ENCODE measurements around the gene NABP1.

NABP1 gene

GRCh38 chr2:191638802-191639172, 39.1 kb upstream of the NABP1 start:
- no CpG with 5 or more reads among the region's 1 CpG for WGBS, 2 donors (ENCODE audit: extremely low coverage in 2 of 2, insufficient read length in 2 of 2, insufficient replicate concordance in 1 of 2)
- Histone ChIP-seq H3K79me1 (ENCODE audit: low read depth, low read length) (no peaks in the 10 kb centered on the region), H2BK5ac (ENCODE audit: low read length) (no peak overlapping the region), H2AK5ac (ENCODE audit: low read depth, low read length) (no peak overlapping the region), H3K4me1 (ENCODE audit: control insufficient read depth in 2 of 2, insufficient read depth in 1 of 2, low read depth in 1 of 2, low read length in 2 of 2) (no peaks in the 10 kb centered on the region), H4K8ac (ENCODE audit: low read depth, low read length) (no peak overlapping the region), H3K9ac (ENCODE audit: low read depth, low read length, poor library complexity) (no peak overlapping the region), H2BK12ac (ENCODE audit: low read length) (no peak overlapping the region), H2BK15ac (ENCODE audit: low read length) (no peak overlapping the region), H3K9me3 (replicated peaks in 1 of 2; ENCODE audit: control insufficient read depth in 2 of 2, insufficient read depth in 1 of 2, low read depth in 1 of 2, low read length in 2 of 2) (no peaks in the 10 kb centered on the region), H3K14ac (ENCODE audit: low read length) (no peak overlapping the region), H3K18ac (ENCODE audit: low read length) (no peak overlapping the region), H4K91ac (ENCODE audit: low read depth, low read length, poor library complexity) (no peak overlapping the region), H3K23ac (ENCODE audit: low read depth, low read length, poor library complexity) (no peak overlapping the region), H3K4me2 (ENCODE audit: insufficient read depth, low read length, poor library complexity, severe bottlenecking) (no peak overlapping the region), H2AFZ (ENCODE audit: low read length) (no peak overlapping the region), H2BK120ac (ENCODE audit: low read depth, low read length) (no peak overlapping the region), H3K36me3 (replicated peaks in 1 of 2; ENCODE audit: control insufficient read depth in 2 of 2, insufficient read depth in 2 of 2, low read length in 2 of 2) (no peaks in the 10 kb centered on the region), H3K27ac (replicated peaks; ENCODE audit: low read length) (no peak overlapping the region), H3K4me3 (ENCODE audit: low read length in 2 of 2) (no peak overlapping the region), H3K4ac (ENCODE audit: low read length) (no peak overlapping the region), H3K27me3 (ENCODE audit: control insufficient read depth in 3 of 3, insufficient read depth in 3 of 3, low read depth in 1 of 3, low read length in 3 of 3) (no peaks in the 10 kb centered on the region)
- no peak for DNase-seq (ENCODE audit: low spot score)

DNA sequence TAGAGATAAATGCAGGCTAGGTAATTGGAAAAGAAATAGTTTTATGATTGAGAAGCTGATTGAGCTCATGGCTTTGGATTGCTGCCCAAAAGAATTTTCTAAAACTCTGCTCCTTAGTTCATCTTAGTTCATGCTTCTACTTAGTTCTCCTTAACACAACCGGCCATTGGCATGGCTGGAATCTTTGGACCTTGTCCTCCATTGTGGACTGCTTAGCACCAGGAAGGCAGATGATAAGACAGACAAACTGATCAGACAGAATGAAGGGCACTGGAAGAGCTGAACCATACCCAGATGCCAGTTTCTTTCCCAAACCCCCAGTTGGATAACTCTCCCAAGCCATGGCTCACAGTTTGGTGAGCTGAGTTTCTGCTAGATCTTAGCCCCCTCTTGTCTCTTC, 36.3 kb upstream of the NABP1 start:
- Histone ChIP-seq H2AFZ (ENCODE audit: low read length) (no peak overlapping the region), H2BK15ac (ENCODE audit: low read length) (no peak overlapping the region), H4K91ac (ENCODE audit: low read depth, low read length, poor library complexity) (no peak overlapping the region), H3K27me3 (ENCODE audit: control insufficient read depth in 3 of 3, insufficient read depth in 3 of 3, low read depth in 1 of 3, low read length in 3 of 3) (no peaks in the 10 kb centered on the region), H3K36me3 (replicated peaks in 1 of 2; ENCODE audit: control insufficient read depth in 2 of 2, insufficient read depth in 2 of 2, low read length in 2 of 2) (no peaks in the 10 kb centered on the region), H3K9me3 (replicated peaks in 1 of 2; ENCODE audit: control insufficient read depth in 2 of 2, insufficient read depth in 1 of 2, low read depth in 1 of 2, low read length in 2 of 2) (no peaks in the 10 kb centered on the region), H2AK5ac (ENCODE audit: low read depth, low read length) (no peak overlapping the region), H3K18ac (ENCODE audit: low read length) (no peak overlapping the region), H4K8ac (ENCODE audit: low read depth, low read length) (no peak overlapping the region), H3K23ac (ENCODE audit: low read depth, low read length, poor library complexity) (no peak overlapping the region), H2BK5ac (ENCODE audit: low read length) (no peak overlapping the region), H2BK12ac (ENCODE audit: low read length) (no peak overlapping the region), H3K9ac (ENCODE audit: low read depth, low read length, poor library complexity) (no peak overlapping the region), H3K4me3 (ENCODE audit: low read length in 2 of 2) (no peak overlapping the region), H3K4ac (ENCODE audit: low read length) (no peak overlapping the region), H2BK120ac (ENCODE audit: low read depth, low read length) (no peak overlapping the region), H3K4me1 (ENCODE audit: control insufficient read depth in 2 of 2, insufficient read depth in 1 of 2, low read depth in 1 of 2, low read length in 2 of 2) (no peaks in the 10 kb centered on the region), H3K4me2 (ENCODE audit: insufficient read depth, low read length, poor library complexity, severe bottlenecking) (no peak overlapping the region), H3K79me1 (ENCODE audit: low read depth, low read length) (no peaks in the 10 kb centered on the region), H3K27ac (replicated peaks; ENCODE audit: low read length) (no peak overlapping the region), H3K14ac (ENCODE audit: low read length) (no peak overlapping the region)
- no CpG with 5 or more reads among the region's 1 CpG for WGBS, 2 donors (ENCODE audit: extremely low coverage in 2 of 2, insufficient read length in 2 of 2, insufficient replicate concordance in 1 of 2)
- DNase-seq (ENCODE audit: low spot score), result no peak

DNA sequence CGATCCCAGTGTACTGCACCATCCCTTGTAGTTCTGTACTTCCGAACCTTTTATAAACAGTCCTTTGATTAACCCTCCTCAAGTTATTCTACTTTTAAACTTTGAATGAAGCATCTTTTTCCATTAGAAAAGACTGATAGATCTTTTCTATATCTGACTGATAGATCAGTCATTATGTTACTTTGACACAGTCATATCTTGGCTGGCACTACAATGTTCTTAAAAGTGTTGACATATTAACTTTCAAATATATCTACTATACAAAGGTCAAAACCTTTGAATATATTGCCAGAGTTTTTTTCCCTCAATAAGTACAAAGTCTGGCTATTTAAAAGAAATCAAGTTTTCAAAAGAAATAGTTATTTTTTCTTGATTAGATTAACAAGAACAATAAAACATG, 35.4 kb upstream of the NABP1 start:
- Histone ChIP-seq H2BK5ac (ENCODE audit: low read length) (no peak overlapping the region), H3K4me1 (ENCODE audit: control insufficient read depth in 2 of 2, insufficient read depth in 1 of 2, low read depth in 1 of 2, low read length in 2 of 2) (no peaks in the 10 kb centered on the region), H2BK15ac (ENCODE audit: low read length) (no peak overlapping the region), H3K4me3 (ENCODE audit: low read length in 2 of 2) (no peak overlapping the region), H3K27ac (replicated peaks; ENCODE audit: low read length) (no peak overlapping the region), H4K91ac (ENCODE audit: low read depth, low read length, poor library complexity) (no peak overlapping the region), H3K23ac (ENCODE audit: low read depth, low read length, poor library complexity) (no peak overlapping the region), H2AK5ac (ENCODE audit: low read depth, low read length) (no peak overlapping the region), H3K36me3 (replicated peaks in 1 of 2; ENCODE audit: control insufficient read depth in 2 of 2, insufficient read depth in 2 of 2, low read length in 2 of 2) (no peaks in the 10 kb centered on the region), H3K4ac (ENCODE audit: low read length) (no peak overlapping the region), H3K27me3 (ENCODE audit: control insufficient read depth in 3 of 3, insufficient read depth in 3 of 3, low read depth in 1 of 3, low read length in 3 of 3) (no peaks in the 10 kb centered on the region), H3K9me3 (replicated peaks in 1 of 2; ENCODE audit: control insufficient read depth in 2 of 2, insufficient read depth in 1 of 2, low read depth in 1 of 2, low read length in 2 of 2) (no peaks in the 10 kb centered on the region), H3K9ac (ENCODE audit: low read depth, low read length, poor library complexity) (no peak overlapping the region), H3K18ac (ENCODE audit: low read length) (peak overlapping the region; percentile 64), H3K79me1 (ENCODE audit: low read depth, low read length) (no peaks in the 10 kb centered on the region), H2BK120ac (ENCODE audit: low read depth, low read length) (no peak overlapping the region), H3K4me2 (ENCODE audit: insufficient read depth, low read length, poor library complexity, severe bottlenecking) (no peak overlapping the region), H2BK12ac (ENCODE audit: low read length) (no peak overlapping the region), H4K8ac (ENCODE audit: low read depth, low read length) (no peak overlapping the region), H3K14ac (ENCODE audit: low read length) (no peak overlapping the region), H2AFZ (ENCODE audit: low read length) (no peak overlapping the region)
- DNase-seq (ENCODE audit: low spot score), result no peak
- WGBS, 2 donors (ENCODE audit: extremely low coverage in 2 of 2, insufficient read length in 2 of 2, insufficient replicate concordance in 1 of 2), result no CpG with 5 or more reads among the region's 2 CpGs

GRCh38 chr2:191643429-191643828, 34.5 kb upstream of the NABP1 start:
- Histone ChIP-seq H2BK12ac (ENCODE audit: low read length) (no peak overlapping the region), H3K9ac (ENCODE audit: low read depth, low read length, poor library complexity) (no peak overlapping the region), H3K14ac (ENCODE audit: low read length) (no peak overlapping the region), H3K27me3 (ENCODE audit: control insufficient read depth in 3 of 3, insufficient read depth in 3 of 3, low read depth in 1 of 3, low read length in 3 of 3) (no peaks in the 10 kb centered on the region), H2AK5ac (ENCODE audit: low read depth, low read length) (no peak overlapping the region), H2BK120ac (ENCODE audit: low read depth, low read length) (no peak overlapping the region), H4K8ac (ENCODE audit: low read depth, low read length) (no peak overlapping the region), H3K18ac (ENCODE audit: low read length) (no peak overlapping the region), H2BK15ac (ENCODE audit: low read length) (no peak overlapping the region), H3K4me1 (ENCODE audit: control insufficient read depth in 2 of 2, insufficient read depth in 1 of 2, low read depth in 1 of 2, low read length in 2 of 2) (no peaks in the 10 kb centered on the region), H2BK5ac (ENCODE audit: low read length) (no peak overlapping the region), H4K91ac (ENCODE audit: low read depth, low read length, poor library complexity) (no peak overlapping the region), H3K9me3 (replicated peaks in 1 of 2; ENCODE audit: control insufficient read depth in 2 of 2, insufficient read depth in 1 of 2, low read depth in 1 of 2, low read length in 2 of 2) (no peaks in the 10 kb centered on the region), H3K23ac (ENCODE audit: low read depth, low read length, poor library complexity) (no peak overlapping the region), H3K4me3 (ENCODE audit: low read length in 2 of 2) (no peak overlapping the region), H3K36me3 (replicated peaks in 1 of 2; ENCODE audit: control insufficient read depth in 2 of 2, insufficient read depth in 2 of 2, low read length in 2 of 2) (no peaks in the 10 kb centered on the region), H2AFZ (ENCODE audit: low read length) (no peak overlapping the region), H3K27ac (replicated peaks; ENCODE audit: low read length) (no peak overlapping the region), H3K4ac (ENCODE audit: low read length) (no peak overlapping the region), H3K79me1 (ENCODE audit: low read depth, low read length) (no peaks in the 10 kb centered on the region), H3K4me2 (ENCODE audit: insufficient read depth, low read length, poor library complexity, severe bottlenecking) (no peak overlapping the region)
- WGBS, 2 donors (ENCODE audit: extremely low coverage in 2 of 2, insufficient read length in 2 of 2, insufficient replicate concordance in 1 of 2), result no CpG with 5 or more reads among the region's 5 CpGs
- no peak for DNase-seq (ENCODE audit: low spot score)

All from neuronal stem cell (in vitro differentiated cells).